GM20431 (cell line): Measurements from ENCODE around the gene RAB10.

ENCODE experiments used
- in situ Hi-C: fragments of 300-500 bp; cut with MseI, MboI; formaldehyde crosslinking; loops from one replicate; pipeline ENCODE4 v1.15.0; 2020; ENCODE audit warnings: low sequenced_read_pairs; ENCODE audit not compliant: unreplicated experiment

The RAB10 gene

DNA sequence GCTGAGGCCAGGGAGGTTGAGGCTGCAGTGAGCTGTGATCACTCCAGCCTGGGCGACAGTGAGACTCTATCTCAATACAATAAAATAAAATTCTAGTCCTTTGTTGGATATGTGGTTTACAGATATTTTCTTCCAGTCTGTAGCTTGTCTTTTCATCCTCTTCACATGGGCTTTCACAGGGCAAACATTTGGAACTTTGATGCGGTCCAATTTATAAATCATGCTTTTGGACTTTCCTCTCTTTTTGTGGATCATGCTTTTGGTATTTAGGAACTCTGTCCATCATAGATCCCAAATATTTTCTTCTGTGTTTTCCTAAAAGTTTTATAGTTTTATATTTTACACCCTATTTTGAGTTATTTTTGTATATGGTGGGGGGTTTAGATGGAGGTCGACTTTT lies 14.9 kb downstream of the RAB10 start:
- in situ Hi-C loops = no loop called here

DNA sequence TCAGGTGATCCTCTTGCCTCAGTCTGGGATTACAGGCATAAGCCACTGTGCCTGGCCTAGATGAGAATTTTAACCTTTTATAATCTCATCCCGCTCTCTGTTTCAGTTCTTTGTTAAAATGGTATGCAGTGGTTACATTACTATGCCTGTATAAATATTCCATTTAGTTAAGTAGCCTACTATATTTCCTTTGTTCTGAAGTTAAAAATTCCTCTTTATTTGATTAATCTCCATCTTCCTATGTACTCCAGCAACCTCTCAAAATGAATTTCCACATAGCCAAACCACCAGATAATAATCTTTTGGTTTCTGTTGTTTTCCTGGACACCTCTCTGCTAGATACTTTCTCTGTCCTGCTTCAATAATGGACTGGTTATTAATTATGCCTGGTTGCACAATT lies 15.8 kb downstream of the RAB10 start:
- in situ Hi-C loops = no loop called here

DNA sequence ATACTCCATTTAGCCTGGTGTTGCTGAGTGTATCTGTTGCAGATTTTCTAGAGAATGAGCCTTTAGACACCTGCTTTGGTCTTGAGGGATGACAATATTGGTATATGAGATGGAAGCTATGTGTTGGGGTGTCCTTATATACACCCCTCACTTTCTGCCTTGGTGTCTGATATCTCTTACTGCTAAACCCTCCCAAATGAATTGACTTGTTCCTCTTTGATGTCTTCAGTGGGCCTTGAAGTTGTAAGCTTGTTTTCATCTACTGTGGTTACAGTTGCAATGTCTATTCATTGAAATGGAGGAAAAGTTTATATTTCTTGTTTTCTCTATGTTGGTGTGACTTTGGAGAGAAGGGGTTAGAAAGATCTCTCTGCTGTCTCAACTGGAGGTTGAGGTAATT lies 18.9 kb downstream of the RAB10 start:
- in situ Hi-C loops = no loop called here

DNA sequence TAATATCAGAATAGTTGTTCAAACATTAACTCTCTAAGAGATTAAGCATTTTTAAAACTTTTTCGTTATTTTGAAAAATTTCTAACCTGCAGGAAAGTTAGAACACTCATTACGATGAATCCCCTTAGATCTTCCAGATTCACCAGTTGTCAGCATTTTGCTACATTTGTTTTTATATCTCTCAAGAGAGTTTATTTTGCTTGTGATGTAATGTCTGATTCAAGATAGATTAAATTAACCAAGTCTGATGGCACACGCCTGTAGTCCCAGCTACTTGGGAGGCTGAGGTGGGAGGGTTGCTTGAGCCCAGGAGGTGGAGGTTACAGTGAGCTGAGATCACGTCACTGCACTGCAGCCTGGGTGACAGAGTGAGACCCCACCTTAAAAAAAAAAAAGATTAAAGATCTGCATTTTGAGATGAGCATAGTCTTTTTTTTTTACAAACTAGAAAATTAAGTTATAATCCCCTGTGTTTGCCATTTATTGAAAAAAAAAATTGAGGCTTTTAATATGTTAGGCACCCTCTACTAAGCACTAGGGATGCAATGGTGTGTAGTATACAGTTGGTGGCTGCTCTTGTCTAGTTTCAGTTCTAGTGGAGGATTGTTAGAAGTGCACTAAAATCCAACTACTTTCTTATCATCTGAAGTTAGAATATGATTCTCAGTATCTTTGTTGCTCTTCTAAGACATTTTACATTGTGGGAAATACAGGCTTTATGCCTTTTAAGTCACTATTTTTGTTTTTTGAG lies 20.9 kb downstream of the RAB10 start:
- in situ Hi-C loops = no loop called here

DNA sequence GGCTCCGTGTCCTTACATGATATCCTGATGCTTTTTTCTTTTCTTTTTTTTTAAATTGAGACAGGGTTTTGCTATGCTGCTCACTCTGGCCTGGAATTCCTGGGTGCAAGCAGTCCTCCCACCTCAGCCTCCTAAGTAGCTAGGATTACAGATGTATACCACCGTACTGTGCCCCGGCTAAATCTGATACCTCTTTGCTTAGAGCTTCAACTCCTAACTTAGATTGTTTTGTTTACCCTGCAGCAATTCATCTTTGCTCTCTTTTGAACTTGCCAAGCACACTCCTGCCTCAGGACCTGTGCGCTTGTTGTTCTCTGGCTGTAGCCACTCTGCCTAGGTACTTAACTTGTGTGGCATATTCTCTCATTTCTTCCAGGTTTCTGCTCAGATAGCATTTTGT lies 24.5 kb downstream of the RAB10 start:
- in situ Hi-C loops = no loop called here

DNA sequence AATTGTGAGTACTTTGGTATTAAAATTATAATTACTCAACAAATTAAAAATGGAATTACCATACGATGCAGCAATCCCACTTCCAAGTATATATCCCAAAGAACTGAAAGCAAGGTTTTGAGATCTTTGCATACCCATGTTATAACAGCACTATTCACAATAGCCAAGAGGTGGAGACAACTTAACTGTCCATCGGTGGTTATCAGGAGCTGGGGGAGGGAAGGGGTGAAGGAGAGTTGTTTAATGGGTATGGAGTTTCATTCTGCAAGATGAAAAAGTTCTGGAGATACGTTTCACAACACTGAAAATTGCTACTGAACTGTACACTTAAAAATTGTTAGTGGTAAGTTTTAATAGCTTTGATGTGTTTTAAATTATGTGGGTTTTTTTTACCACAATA lies 25.7 kb downstream of the RAB10 start:
- in situ Hi-C loops = no loop called here

DNA sequence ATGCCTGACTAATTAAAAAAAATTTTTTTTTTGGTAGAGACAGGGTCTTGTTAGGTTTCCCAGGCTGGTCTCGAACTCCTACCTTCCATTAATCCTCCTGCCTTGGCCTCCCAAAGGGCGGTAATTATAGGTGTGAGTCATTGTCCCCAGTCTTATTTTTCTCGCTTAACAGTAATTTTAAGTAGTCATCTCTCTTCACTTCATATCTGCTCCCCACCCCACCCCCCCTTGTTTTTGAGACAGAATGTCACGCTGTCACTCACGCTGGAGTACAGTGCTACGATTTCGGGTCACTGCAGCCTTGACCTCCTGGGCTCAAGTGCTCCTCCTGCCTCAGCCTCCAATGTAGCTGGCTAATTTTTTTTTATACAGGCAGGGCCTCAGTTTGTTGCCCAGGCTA lies 27.7 kb downstream of the RAB10 start:
- in situ Hi-C loops = no loop called here

DNA sequence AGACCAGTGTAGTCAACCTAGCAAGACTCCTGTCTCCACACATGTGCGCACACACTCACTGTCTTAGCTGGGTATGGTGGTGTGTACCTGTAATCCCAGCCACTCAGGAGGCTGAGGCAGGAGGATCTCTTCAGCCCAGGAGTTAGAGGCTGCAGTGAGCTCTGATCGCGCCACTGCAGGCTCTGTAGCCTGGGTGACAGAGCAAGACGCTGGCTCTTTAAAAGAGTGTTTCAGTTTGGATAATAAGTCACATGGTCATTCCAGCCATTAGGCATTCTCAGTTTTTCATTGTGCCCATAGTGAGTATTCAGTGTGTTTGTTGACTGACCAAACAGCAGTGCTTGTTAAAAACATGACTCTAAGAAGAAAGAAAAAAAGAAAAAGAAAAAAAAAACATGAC lies 31.0 kb downstream of the RAB10 start:
- in situ Hi-C loops = no loop called here

DNA sequence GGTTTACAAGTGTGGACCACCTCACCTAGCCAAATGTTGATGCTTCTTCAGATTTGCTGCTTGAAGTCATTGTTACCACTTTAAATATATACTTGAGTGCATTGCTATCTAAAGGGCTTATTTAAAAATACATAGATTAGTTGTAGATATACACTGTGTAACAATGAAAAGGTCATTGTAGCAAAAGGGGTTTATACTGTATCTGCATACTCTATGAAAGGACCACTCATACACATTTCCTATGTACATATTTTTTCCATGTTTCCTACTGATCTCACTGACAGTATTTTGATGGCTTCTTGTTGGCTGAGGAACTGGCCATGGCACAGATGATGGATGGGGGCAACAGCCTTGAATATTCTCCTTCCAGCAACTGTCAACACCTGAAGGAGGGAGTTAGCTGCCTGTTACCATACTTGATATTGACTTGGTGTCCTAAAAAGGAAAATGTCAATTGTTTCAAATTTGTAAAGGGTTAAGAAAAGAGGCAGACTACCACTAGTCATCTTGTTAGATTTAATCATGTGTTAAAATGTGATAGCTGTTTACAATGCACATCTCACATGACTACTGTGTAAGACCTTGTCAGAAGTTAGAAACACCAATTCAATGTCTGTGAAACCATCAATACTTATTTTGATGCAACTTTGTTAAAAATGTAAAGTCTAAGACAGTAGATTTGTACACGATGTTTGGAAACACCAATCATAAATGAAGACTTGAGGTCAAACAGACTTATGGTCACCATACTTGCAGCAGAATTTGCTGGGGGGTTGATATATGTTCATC lies 33.5 kb downstream of the RAB10 start:
- in situ Hi-C loops = no loop called here

DNA sequence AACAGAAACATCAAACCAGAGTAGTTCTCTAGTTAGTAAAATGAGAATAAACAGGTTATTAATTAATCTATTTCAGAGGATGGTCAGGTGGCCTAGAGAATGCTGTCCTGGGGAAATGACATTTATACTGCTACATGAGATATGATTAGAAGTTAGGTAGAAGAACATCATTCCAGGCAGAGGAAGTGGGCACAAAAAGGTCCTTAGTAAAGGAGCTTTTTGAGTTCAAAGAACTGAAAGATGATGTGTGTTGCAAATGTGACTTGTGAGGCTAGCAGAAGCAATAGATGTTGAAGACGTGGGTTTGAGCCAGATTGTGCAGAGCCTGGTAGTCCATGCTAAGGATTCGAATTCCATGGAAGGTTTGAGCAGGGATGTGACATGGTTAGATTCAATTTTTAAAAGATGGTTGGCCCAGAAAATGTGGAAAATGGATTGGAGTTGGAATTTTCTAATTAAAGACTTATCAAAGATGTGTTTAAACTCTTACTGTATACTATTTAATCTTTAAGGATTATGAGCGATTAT lies 34.2 kb downstream of the RAB10 start:
- in situ Hi-C loops = no loop called here

DNA sequence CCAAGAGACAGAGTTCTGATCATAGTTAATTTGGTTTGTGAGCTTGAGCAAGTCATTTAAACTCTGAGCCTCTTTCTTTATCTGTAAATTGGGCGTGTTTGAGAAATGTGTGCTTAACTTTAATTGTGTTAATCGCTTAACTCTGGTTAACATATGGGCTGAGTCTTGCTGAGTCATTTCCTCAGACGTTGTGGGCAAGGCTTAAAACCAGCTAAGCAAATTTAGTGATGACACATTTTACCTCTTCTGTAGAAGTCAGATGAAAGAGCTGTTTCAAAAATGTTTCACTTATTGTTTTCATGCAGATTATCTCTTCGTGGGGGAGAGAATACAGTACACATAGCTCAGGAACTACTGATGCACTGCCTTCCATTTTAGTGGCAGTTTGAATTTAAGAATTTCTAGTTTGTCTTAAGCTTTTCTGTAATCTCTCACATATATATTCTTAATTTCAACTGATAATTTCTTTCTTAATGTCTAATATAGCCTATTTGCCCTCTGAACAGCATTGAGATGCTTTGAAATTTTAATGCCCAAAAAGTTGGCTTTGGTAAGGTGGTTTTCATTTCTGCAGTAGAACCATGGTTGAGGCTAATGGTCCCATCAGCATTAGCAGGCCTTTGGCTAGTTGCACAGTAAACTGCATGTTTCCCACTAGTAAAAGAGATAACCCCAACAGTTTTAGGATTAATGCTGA lies 34.9 kb downstream of the RAB10 start:
- in situ Hi-C loops = no loop called here

DNA sequence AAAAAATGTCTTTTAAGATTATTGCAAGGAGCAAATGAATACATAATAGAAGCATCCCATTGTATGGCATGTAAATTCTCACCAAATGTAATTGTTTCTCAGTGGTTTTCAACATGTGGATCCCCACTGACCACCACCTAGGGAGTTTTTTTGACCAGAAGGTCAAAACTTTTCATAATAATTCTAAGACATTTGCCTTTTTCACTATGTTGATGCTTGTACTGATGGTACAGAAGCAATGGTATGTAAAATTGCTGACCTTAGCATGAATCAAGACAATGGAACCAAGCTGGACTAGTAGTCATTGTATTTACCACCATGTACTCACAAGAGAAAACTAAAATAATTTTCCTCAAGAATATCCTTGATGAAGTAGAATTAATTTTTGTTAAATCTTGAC lies 36.8 kb downstream of the RAB10 start:
- in situ Hi-C loops = no loop called here

DNA sequence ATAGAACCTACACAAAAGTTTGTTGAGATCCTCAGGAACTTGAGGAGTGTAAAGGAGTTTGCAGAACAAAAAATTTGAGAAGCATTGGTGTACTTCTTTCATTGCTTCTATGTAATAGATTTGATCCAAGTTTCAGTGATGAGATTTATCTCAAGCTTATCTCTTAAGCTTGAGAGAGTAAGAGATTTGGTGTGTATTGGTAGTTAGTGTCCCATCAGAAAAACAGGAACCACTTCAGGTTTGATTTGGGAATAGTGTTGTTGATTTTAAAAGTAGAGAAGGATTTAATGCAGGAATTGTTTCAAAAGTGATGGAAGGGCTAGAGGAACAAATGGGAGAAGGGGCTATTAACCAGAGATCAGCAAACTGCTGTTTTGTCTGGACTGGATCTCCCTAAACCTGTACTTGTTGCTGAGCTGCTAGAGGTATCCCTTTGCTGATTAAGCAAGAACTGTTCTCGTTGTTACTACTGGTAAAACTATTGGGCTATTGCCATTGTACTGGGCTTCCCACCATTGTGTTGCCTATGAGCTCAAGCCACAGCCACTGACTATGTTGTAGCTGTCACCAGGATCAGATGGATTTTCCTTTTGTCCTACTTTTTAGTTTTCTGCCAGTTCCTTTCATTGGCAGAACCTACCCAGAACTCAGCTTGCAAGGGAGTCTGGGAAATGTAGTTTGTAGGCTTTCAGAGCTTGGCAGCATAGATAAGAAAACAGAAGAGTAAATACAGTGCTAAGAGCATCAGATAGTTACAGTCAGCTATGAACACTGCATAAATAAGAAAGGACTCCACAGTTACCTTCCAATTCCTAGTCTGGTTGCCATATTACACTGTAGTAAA lies 39.3 kb downstream of the RAB10 start:
- in situ Hi-C loops = no loop called here

DNA sequence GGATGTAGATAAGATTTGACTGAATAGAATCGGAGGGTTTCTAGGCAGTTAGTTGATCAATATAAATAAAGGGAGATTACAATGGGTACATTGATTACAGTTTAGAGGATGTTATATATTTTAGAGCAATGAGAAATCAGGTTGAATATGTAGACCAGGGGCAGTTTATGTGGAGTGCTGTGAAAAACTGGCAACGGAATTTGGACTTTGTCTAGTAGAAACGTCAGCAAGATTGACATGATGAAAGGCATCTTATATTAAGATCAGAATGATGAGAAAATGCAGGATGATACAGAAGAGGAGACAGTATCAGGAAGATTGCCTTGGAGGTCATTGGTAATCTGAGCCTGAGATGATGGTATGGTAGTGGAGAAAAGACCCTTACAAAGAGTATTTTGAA lies 39.9 kb downstream of the RAB10 start:
- in situ Hi-C loops = no loop called here

DNA sequence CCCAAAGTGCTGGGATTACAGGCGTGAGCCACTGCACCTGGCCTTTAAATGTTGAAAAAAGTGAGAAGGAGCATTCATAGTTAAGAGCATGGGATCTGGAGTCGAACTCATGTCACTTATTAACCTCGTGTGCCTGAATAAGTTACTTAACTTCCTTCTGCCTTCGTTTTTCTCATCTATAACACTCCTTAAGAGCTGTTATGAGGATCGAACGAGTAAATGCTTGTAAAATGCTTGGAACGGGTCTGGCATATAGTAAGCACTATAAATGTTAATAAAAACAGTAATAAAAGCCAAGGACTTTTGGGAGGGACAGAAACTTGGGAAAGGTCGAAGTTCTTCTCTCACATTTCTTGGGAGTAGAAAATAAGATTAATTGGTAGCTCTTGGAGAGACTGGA lies 40.8 kb downstream of the RAB10 start:
- in situ Hi-C loops = no loop called here

DNA sequence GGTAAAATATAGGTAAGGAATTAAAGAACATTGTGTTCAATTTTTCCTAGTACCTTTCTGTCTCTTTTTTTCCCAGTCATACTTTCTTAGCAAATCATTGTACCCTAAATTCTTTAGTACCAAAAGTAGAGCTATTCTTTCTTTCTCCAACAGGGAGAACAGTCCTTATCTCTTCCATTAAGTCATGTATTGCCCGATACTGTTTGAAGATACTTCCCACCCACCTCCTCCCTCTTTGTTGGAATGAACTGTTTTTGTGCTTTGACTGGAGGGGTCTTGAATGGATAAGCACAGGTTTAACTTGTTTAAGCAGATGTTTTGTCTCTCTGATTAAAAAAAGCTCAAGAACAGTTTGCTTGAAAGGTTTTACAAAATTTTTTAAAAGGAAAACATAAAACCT lies 41.3 kb downstream of the RAB10 start:
- in situ Hi-C loops = no loop called here

DNA sequence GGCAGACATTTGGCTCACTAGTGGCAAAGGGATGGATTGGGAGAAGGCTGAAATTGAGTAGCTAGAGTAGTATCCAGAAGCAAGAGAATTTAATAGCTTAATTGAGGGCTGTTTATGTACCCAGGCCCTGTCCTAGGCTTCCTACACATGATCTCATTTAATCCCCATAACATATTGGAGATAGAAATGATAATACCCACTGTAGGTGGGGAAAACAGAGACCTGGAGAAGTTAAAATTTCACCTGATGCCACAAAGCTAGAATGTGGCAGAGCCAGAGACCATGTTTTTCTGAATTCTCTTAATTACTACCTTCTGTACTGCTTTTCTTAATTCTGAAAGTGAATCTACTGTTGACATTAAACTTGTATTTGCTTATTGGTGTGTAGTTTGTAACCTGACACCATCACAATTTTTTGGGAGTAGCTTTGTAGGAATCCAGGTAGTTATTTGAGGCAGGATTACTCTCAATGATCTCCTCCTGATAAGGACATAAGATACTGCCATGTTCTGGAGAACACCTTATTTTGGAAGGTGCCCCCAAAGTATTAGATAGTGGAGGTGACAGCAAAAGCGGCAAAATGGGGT lies 42.2 kb downstream of the RAB10 start:
- in situ Hi-C loops = no loop called here

DNA sequence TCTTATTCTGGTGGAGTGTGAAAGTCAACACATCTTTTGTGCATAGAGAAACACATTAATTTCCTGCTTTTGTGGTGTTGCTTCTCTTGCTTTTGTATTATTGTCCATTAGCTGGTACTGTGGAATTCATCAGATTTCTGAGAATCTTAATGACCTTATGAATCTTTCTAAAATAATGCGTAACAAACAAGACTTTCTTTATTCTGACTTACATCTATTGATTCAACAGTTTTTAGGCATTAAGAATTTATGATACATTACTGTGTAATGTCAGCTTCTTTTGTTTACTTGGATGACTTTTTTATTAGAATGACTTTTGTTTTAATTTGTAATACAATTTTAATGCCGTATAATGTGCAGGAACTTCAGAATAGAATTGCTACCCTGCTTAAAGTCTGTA lies 43.4 kb downstream of the RAB10 start:
- in situ Hi-C loops = no loop called here

DNA sequence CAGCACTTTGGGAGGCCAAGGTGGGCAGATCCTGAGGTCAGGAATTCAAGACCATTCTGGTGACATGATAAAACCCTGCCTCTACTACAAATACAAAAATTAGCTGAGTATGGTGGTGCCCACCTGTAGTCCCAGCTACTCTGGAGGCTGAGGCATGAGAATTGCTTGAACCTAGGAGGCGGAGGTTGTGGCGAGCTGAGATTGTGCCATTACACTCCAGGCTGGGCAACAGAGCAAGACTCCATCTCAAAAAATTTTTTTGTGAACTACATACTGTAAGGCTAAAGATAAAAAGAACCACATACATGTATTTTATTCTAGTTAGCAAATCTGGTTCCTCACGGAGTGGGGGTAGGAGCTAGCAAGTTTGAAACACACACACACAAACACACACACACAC lies 45.1 kb downstream of the RAB10 start:
- in situ Hi-C loops = no loop called here

DNA sequence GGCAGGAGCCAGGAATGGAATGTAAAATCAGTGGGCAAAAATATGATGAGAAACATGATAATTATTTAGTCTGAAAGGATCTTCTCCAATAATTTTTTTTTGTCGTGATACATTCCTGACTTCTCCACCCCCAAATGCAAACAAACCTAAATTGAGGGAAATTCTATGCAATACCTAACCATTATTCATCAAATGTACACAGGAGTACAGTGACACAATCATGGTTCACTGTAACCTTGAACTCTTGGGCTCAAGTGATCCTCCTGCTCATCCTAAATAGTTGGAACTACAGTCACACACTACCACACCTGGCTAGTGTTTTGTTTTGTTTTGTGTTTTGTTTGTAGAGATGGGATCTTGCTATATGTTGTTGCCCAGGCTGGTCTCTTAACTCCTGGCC lies 46.5 kb downstream of the RAB10 start:
- in situ Hi-C loops = no loop called here
